ENCODE measurements around the gene MUTYH.
"Not testable (repeated sequence)": the region's sequence is repeated elsewhere in the genome, so short reads cannot be mapped to it uniquely, and the experiment has no call there.

Gene MUTYH

DNA sequence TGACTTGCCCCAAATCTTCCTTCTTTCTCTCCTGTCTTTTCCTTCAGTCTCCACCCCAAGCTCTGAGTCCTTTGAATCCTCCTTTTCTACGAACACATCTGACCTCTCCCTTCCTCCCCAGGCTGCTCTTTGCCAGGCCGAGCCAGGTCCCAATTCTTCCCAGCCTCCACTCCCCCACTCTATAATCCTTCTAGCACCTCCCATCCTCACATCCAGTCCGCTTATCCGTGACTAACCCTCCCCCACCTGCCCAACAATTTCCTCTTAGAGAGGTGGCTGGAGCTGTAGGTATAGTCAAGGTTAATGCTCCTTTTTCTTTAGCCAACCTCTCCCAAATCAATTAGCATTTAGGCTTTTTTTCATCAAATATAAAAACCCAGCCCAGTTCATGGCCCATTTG lies 23.1 kb downstream of the MUTYH start:
- DNase-seq: no peak

DNA sequence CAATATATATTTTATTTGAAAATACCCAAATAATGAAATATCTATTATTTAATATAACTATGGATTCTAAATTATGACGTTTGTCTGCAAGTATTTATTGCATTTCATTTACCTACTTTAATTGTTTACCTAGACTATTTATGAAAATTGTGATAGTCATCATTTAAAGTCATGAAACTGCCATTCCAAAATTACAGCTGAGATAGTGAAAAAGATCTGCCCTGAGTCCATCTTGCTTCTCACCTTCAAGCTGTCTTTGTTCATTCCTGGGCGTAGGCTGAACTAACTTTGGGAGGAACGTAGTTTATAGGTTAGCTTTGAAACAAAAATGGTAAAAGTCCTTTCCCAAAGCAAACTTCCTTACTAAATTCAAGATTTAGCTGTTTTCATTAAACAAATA lies 26.0 kb downstream of the MUTYH start:
- no peak for DNase-seq

DNA sequence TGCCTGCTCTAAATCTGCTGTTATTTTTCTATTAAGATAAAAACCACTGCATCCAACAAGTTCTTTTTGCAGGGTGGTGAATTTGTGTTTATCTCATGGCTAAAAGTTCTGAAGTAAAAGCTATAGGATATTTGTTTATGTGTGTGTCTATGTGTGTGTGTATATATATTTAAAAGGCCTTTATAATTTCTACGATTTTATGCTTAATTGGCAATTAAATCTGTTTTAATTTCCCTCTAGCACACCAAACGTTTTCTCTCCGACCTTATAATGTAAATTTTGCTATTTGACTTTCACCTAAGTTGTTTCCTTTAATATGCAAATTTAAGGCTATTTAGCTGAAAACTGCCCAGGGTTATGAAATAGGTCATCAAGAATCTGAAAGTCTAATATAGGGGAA lies 33.3 kb downstream of the MUTYH start:
- DNase-seq: no peak

- DNase-seq: no peak
Measured at GRCh38 chr1:45306319-45306718, 33.9 kb downstream of the MUTYH start.

GRCh38 chr1:45305231-45305630 lies 35.0 kb downstream of the MUTYH start:
- DNase-seq: no peak

GRCh38 chr1:45304311-45305081 lies 35.7 kb downstream of the MUTYH start:
- DNase-seq: no peak

- DNase-seq: peak; percentile 97
Measured at GRCh38 chr1:45303520-45304310, 36.5 kb downstream of the MUTYH start.

DNA sequence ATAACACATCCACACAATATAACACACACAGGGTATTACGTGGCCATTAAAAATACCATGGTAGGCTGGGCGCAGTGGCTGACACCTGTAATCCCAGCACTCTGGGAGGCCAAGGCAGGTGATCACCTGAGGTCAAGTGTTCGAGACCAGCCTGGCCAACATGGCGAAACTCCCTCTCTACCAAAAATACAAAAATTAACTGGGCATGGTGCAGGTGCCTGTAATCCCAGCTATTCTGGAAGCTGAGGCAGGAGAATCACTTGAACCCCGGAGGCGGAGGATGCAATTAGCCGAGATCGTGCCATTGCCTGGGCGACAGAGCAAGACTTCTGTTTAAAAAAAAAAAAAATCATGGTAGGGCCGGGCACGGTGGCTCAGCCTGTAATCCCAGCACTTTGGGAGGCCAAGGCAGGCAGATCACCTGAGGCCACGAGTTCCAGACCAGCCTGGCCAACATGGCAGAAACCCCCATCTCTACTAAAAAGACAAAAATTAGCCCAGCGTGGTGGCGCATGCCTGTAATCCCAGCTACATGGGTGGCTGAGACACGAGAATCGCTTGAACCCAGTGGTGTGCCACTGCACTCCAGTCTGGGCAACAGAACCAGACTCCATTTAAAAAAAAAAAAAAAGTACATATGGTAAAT lies 37.6 kb downstream of the MUTYH start:
- DNase-seq: no peak

DNA sequence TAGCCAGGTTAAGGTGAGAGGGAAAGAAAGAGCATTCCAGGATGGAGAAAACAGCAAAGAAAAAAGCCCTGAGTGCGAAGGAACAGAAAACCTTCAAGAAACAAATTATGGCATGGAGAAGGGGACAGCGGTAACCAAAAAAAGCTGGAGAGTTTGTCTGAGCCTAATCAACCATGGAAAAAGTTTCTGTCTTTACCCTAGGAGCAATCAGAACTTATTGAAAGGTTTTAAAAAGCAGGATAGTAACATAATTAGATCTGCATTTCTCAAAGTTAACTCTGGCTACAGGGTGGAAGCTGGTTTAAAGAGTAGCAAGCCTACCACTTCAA lies 39.6 kb downstream of the MUTYH start:
- DNase-seq: no peak

DNA sequence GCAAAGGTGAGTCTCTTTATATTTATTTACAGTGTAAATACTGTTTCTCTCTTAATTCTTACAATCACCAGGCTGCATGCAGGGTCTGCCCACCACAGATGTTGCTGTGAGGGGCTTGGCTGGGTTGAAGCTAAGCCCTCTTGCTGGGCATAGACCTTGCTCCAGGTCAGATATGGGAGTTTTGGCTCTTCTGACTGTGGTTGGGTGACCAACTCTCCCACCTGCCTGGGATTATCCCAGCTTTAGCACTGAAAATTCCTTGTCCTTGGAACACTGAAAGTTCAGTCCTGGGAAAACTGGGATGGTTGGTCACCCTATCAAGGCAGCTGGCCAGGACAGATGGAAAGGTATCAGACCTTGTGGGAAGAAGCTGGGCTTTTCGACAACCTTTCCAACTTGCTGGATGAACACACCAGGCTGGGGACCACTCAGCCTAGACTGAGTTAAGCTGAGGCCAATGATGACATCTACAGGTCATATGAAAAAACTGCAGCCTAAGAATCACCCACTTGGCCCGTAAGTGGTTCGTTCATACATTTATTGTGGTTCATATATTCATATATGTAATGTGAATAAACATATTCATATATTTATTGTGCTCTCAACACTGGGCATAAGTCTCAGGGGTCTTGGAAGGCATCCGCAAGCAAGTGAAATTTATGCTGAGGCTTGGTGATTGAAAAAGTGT lies 40.1 kb downstream of the MUTYH start:
- peak; percentile 65 for DNase-seq

DNA sequence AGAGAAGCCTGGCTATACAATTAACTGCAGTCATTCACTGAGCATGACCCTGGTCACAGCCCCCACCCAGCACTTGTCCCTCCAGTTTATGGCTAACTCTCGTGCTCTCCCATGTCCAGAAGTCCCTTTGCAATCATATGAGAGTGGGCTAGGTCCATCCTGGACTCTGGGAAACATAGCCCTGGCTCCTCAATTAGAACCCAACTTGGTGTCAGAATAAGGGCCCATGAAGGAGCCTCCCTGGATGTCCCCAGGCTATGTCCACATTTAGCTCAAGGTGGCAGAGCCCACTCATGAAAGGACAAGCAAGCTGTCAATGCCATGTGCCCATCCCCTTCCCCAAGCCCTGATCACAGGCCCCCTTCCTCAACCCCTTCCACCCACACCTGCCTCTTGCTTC lies 40.9 kb downstream of the MUTYH start:
- DNase-seq: no peak

- no peak for DNase-seq
Measured at GRCh38 chr1:45297666-45298356, 42.4 kb downstream of the MUTYH start.

DNA sequence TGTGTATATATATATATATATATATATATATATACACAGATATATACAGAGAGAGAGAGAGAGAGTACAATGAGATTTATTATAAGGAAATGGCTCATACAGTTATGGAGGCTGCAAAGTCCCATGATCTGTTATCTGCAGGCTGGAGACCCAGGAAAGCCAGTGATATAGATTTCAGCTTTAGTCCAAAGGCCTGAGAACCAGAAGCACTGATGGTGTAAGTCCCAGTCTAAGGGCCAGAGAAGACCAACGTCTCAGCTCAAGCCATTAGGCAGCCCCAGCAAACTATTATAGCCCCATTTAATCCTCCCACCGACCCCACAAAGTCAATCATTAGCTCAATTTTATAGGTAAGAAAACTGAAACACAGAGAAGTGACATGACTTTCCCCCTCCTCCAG lies 48.5 kb downstream of the MUTYH start:
- no peak for DNase-seq

DNA sequence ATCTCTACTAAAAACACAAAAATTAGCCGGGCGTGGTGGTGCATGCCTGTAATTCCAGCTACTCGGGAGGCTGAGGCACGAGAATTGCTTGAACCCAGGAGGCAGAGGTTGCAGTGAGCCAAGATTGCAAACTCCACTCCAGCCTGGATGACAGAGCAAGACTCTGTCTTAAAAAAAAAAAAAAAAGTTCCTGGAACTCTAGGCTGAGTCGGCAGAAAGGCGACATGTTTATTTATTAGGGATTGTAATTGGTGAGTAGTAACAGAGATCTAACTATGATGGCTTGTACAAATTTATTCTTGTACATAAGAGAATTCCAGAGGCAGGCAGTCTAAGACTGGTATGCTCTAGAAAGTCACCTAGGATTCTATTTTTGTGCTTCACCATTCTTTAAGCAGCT lies 49.2 kb downstream of the MUTYH start:
- DNase-seq: not testable (repeated sequence)

GRCh38 chr1:45286521-45286920 lies 53.7 kb downstream of the MUTYH start:
- DNase-seq: not testable (repeated sequence)

DNA sequence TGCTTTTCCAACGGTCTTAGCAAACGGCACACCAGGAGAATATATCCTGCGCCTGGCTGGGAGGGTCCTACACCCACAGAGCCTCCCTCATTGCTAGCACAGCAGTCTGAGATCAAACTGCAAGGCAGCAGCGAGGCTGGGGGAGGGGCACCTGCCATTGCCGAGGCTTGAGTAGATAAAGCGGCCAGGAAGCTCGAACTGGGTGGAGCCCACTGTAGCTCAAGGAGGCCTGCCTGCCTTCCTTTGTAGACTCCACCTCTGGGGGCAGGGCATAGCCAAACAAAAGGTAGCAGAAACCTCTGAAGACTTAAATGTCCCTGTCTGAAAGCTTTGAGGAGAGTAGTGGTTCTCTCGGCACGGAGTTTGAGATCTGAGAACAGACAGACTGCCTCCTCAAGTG lies 55.4 kb downstream of the MUTYH start:
- not testable (repeated sequence) for DNase-seq

DNA sequence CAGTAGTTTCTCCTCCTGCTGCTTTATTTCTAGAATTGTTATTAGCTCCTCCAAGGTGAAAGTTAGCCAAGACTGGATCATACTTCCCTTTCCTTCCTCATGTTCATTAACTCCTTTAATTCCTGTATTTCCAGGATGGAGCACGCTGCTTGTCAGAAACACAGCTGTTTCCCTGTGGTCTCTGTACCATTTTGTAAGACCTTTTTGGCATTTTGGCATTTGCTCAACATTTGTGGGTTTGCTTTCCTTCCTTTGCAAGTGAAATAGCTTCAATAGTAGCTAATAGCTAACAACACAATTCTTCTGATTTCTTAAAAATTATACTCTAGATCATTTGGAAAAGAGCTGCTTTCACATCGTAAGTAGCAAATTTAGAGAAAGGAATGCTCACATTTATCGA lies 57.9 kb downstream of the MUTYH start:
- no peak for DNase-seq
